Neutrophil (primary cell): ENCODE data around the gene FAM156A.
"Not testable (repeated sequence)": the region's sequence is repeated elsewhere in the genome, so short reads cannot be mapped to it uniquely, and the experiment has no call there.

Experiments used
- H3K27ac ChIP-seq: fragments of 200-600 bp; sonication (generic); 2 replicates; pipeline ENCODE4 v1.5.1; 2016; ENCODE audit warnings: mild to moderate bottlenecking, moderate library complexity
- H3K27me3 ChIP-seq: fragments of 200-600 bp; sonication (generic); 2 replicates; pipeline ENCODE4 v1.6.0; 2016; ENCODE audit warnings: mild to moderate bottlenecking
- H3K36me3 ChIP-seq: fragments of 200-600 bp; sonication (generic); 2 replicates; pipeline ENCODE4 v1.5.1; 2017
- H3K4me1 ChIP-seq, 2 experiments: fragments of 200-600 bp in 1 of 2; sonication (generic) in 1 of 2; 1 replicate in 1 of 2; 2 replicates in 1 of 2; pipeline versions ENCODE4 v1.5.1 to v1.6.1; 2013 to 2016; ENCODE audit warnings: low read depth in 1 of 2, low read length in 1 of 2, mild to moderate bottlenecking in 1 of 2, moderate library complexity in 1 of 2; ENCODE audit not compliant: control insufficient read depth in 1 of 2, insufficient read depth in 1 of 2
- H3K4me3 ChIP-seq, 2 experiments: fragments of 200-600 bp in 1 of 2; sonication (generic) in 1 of 2; 1 replicate in 1 of 2; 2 replicates in 1 of 2; pipeline ENCODE4 v1.5.1; 2013 to 2016; ENCODE audit warnings: low read depth in 1 of 2, low read length in 1 of 2, mild to moderate bottlenecking in 1 of 2, moderate library complexity in 1 of 2
- H3K9me3 ChIP-seq: fragments of 200-600 bp; sonication (generic); 2 replicates; pipeline ENCODE4 v1.5.1; 2016
- CTCF ChIP-seq: fragments of 200-600 bp; sonication (generic); IDR thresholded peaks from 2 replicates; pipeline ENCODE4 v1.5.1; 2016; ENCODE audit warnings: antibody characterized with exemption

FAM156A gene

GRCh38 chrX:53000447-53001135, 42.3 kb upstream of the FAM156A start:
- no peak for TF ChIP-seq CTCF
- H3K27me3 ChIP-seq: peaks cover 25% of the 10 kb centered on the region
- H3K36me3 ChIP-seq: no peaks in the 10 kb centered on the region
- H3K9me3 ChIP-seq: no peaks in the 10 kb centered on the region
- peaks cover 5 to 8% of the 10 kb centered on the region in 2 experiments for H3K4me1 ChIP-seq
- H3K27ac ChIP-seq: no peak overlapping the region
- no peak overlapping the region for H3K4me3 ChIP-seq

GRCh38 chrX:52995987-52996331, 37.6 kb upstream of the FAM156A start:
- Histone ChIP-seq H3K9me3 (no peaks in the 10 kb centered on the region), H3K36me3 (no peaks in the 10 kb centered on the region), H3K27me3 (peaks cover 15% of the 10 kb centered on the region), H3K4me3 (peak overlapping the region; percentile 62 to 72), H3K27ac (peak overlapping the region; percentile 95), H3K4me1 (peaks cover 12 to 18% of the 10 kb centered on the region in 2 experiments)
- no peak for TF ChIP-seq CTCF

GRCh38 chrX:52995135-52995986, 37.0 kb upstream of the FAM156A start:
- no peaks in the 10 kb centered on the region for H3K36me3 ChIP-seq
- H3K9me3 ChIP-seq: no peaks in the 10 kb centered on the region
- peak overlapping the region; percentile 62 to 72 for H3K4me3 ChIP-seq
- H3K27ac ChIP-seq: peak overlapping the region; percentile 95
- peaks cover 12 to 16% of the 10 kb centered on the region in 2 experiments for H3K4me1 ChIP-seq
- peaks cover 9% of the 10 kb centered on the region for H3K27me3 ChIP-seq
- TF ChIP-seq CTCF: peak; percentile 77

GRCh38 chrX:52990848-52991247, 32.5 kb upstream of the FAM156A start:
- no peak overlapping the region for H3K27ac ChIP-seq
- no peak overlapping the region for H3K4me3 ChIP-seq
- H3K36me3 ChIP-seq: no peaks in the 10 kb centered on the region
- H3K27me3 ChIP-seq: no peaks in the 10 kb centered on the region
- H3K4me1 ChIP-seq: peaks cover 8 to 11% of the 10 kb centered on the region in 2 experiments
- no peak for TF ChIP-seq CTCF
- H3K9me3 ChIP-seq: no peaks in the 10 kb centered on the region

- not testable (repeated sequence) for H3K36me3 ChIP-seq, H3K27me3 ChIP-seq, H3K4me1 ChIP-seq, H3K27ac ChIP-seq, H3K4me3 ChIP-seq, H3K9me3 ChIP-seq
- peak; percentile 32 for TF ChIP-seq CTCF
Measured at GRCh38 chrX:52990011-52990631, 31.8 kb upstream of the FAM156A start.
